Caco-2 (cell line): ENCODE data around the gene SMOC2. TPM values are rescaled to one million over a fixed set of nuclear protein-coding genes. Genes with fewer than 3 reads are reported as not detected.

Experiments used
- BruUV-seq: library from RNA; stranded (reverse); fragments of 400-500 nt; replicated peaks from 2 replicates; lab custom pipeline; 2021; lab: Mats Ljungman, UMichigan
- CTCF ChIA-PET: fragments of 300-600 bp; sonication (Branson Sonifier 250); formaldehyde crosslinking; loops from one replicate; lab custom pipeline; 2022; ENCODE audit warnings: antibody characterized with exemption; lab: Charles Lee
- POLR2A ChIA-PET: fragments of 300-600 bp; sonication (Branson Sonifier 250); formaldehyde crosslinking; loops from one replicate; lab custom pipeline; 2022; ENCODE audit warnings: antibody characterized with exemption; lab: Charles Lee
- DNase-seq, 2 experiments: peaks; one replicate each; pipeline versions ENCODE4 v3.0.0 to v3.0.0-alpha.2; 2020 to 2022
- H3K27me3 ChIP-seq: replicated peaks from 2 replicates; pipeline ENCODE4 v1.6.0; 2011; ENCODE audit warnings: low read length; ENCODE audit not compliant: control insufficient read depth, insufficient read depth
- H3K36me3 ChIP-seq: 2 replicates; pipeline ENCODE4 v1.5.1; 2011; ENCODE audit warnings: low read length; ENCODE audit not compliant: control insufficient read depth, insufficient read depth
- H3K4me1 ChIP-seq: fragments of 250-450 bp; sonication (Bioruptor Pico); 2 replicates; pipeline ENCODE4 v1.5.1; 2020; ENCODE audit warnings: mild to moderate bottlenecking
- H3K4me3 ChIP-seq: 2 replicates; pipeline ENCODE4 v1.5.1; 2011; ENCODE audit warnings: low read depth, mild to moderate bottlenecking, control low read depth, low read length
- H3K9me3 ChIP-seq: fragments of 250-450 bp; sonication (Bioruptor Pico); 2 replicates; pipeline ENCODE4 v1.5.1; 2020; ENCODE audit warnings: mild to moderate bottlenecking, moderate library complexity
- H3K27ac Mint-ChIP-seq: one replicate; pipeline ENCODE4 v1.8.0; 2022; ENCODE audit warnings: mixed read lengths; ENCODE audit not compliant: unreplicated experiment
- H3K27me3 Mint-ChIP-seq: one replicate; pipeline ENCODE4 v1.8.0; 2022; ENCODE audit warnings: mixed read lengths; ENCODE audit not compliant: insufficient read depth, unreplicated experiment
- H3K36me3 Mint-ChIP-seq: one replicate; pipeline ENCODE4 v1.8.0; 2022; ENCODE audit warnings: mild to moderate bottlenecking, mixed read lengths; ENCODE audit not compliant: insufficient read depth, unreplicated experiment
- H3K4me1 Mint-ChIP-seq: one replicate; pipeline ENCODE4 v1.8.0; 2022; ENCODE audit warnings: low read depth, mixed read lengths; ENCODE audit not compliant: unreplicated experiment
- H3K4me3 Mint-ChIP-seq: one replicate; pipeline ENCODE4 v1.8.0; 2022; ENCODE audit warnings: mild to moderate bottlenecking, moderate library complexity, mixed read lengths; ENCODE audit not compliant: unreplicated experiment
- H3K9me3 Mint-ChIP-seq: one replicate; pipeline ENCODE4 v1.8.0; 2022; ENCODE audit warnings: mixed read lengths; ENCODE audit not compliant: unreplicated experiment
- CTCF ChIP-seq, 2 experiments: fragments of 200-600 bp in 1 of 2; IDR thresholded peaks; 1 replicate in 1 of 2; 2 replicates in 1 of 2; pipeline versions ENCODE4 v1.5.1 to v1.8.0; 2011 to 2022; ENCODE audit warnings: antibody characterized with exemption in 1 of 2, control low read depth in 1 of 2, inconsistent platforms in 1 of 2, low read depth in 1 of 2, low read length in 1 of 2, mild to moderate bottlenecking in 1 of 2, moderate library complexity in 1 of 2; ENCODE audit not compliant: insufficient read depth in 1 of 2, severe bottlenecking in 1 of 2, unreplicated experiment in 1 of 2
- intact Hi-C: fragments of 100-400 bp; cut with micrococcal nuclease; formaldehyde crosslinking; loops from one replicate; pipeline ENCODE4 v1.10.0; 2022; ENCODE audit not compliant: unreplicated experiment
- total RNA-seq: library from RNA; stranded (reverse); gene quantifications from 2 replicates; pipeline ENCODE4 v1.2.3, GENCODE V29; 2022

Gene SMOC2
- total RNA-seq, 1 experiment from 2014 or later: 2.8 TPM

GRCh38 chr6:168447700-168448099, 6.7 kb downstream of the SMOC2 start:
- POLR2A ChIA-PET: no interaction called here
- no peak overlapping the region for H3K4me3 ChIP-seq
- no peak overlapping the region for H3K27ac Mint-ChIP-seq
- 0 out of 2 replicates have a peak, but pooled peaks cover under 1% of the 10 kb centered on the region for H3K4me1 ChIP-seq
- peaks cover 2% of the 10 kb centered on the region for H3K4me1 Mint-ChIP-seq
- TF ChIP-seq CTCF (IDR thresholded peaks at IDR 0.05; ENCODE audit: insufficient read depth in 1 of 2, low read depth in 1 of 2, low read length in 1 of 2, severe bottlenecking in 1 of 2, unreplicated experiment in 1 of 2): no peak
- no peaks in the 10 kb centered on the region for H3K36me3 ChIP-seq
- DNase-seq: no peak
- H3K9me3 Mint-ChIP-seq: no peaks in the 10 kb centered on the region
- CTCF ChIA-PET: no interaction called here
- H3K27me3 ChIP-seq: peaks cover 2% of the 10 kb centered on the region; the same call in 1 of the 2 replicates
- no TSS peak for BruUV-seq
- no peaks in the 10 kb centered on the region for H3K36me3 Mint-ChIP-seq
- H3K9me3 ChIP-seq: no peaks in the 10 kb centered on the region
- peaks cover 13% of the 10 kb centered on the region for H3K27me3 Mint-ChIP-seq
- H3K4me3 Mint-ChIP-seq: no peak overlapping the region
- intact Hi-C loops: no loop called here

- H3K27me3 Mint-ChIP-seq: peaks cover 12% of the 10 kb centered on the region
- H3K36me3 ChIP-seq: no peaks in the 10 kb centered on the region
- H3K27me3 ChIP-seq: peaks cover 2% of the 10 kb centered on the region; the same call in 1 of the 2 replicates
- H3K9me3 Mint-ChIP-seq: no peaks in the 10 kb centered on the region
- intact Hi-C loops: no loop called here
- POLR2A ChIA-PET: no interaction called here
- BruUV-seq: no TSS peak
- H3K36me3 Mint-ChIP-seq: no peaks in the 10 kb centered on the region
- no peaks in the 10 kb centered on the region for H3K9me3 ChIP-seq
- no peak for TF ChIP-seq CTCF (IDR thresholded peaks at IDR 0.05; ENCODE audit: insufficient read depth in 1 of 2, low read depth in 1 of 2, low read length in 1 of 2, severe bottlenecking in 1 of 2, unreplicated experiment in 1 of 2)
- CTCF ChIA-PET: no interaction called here
- H3K27ac Mint-ChIP-seq: no peak overlapping the region
- no peak for DNase-seq
- H3K4me3 Mint-ChIP-seq: no peak overlapping the region
- peaks cover 3% of the 10 kb centered on the region for H3K4me1 Mint-ChIP-seq
- H3K4me3 ChIP-seq: no peak overlapping the region
- 0 out of 2 replicates have a peak, but pooled peaks cover 4% of the 10 kb centered on the region for H3K4me1 ChIP-seq
These were observed 7.4 kb downstream of the SMOC2 start for GRCh38 chr6:168448243-168448855.

GRCh38 chr6:168450917-168451316, 9.9 kb downstream of the SMOC2 start:
- no peak for DNase-seq
- Histone ChIP-seq H3K4me3 (no peak overlapping the region), H3K4me1 (0 out of 2 replicates have a peak, but pooled peaks cover 4% of the 10 kb centered on the region), H3K36me3 (no peaks in the 10 kb centered on the region), H3K27me3 (no peaks in the 10 kb centered on the region), H3K9me3 (no peaks in the 10 kb centered on the region)
- peaks cover 6% of the 10 kb centered on the region for H3K27me3 Mint-ChIP-seq
- no peak overlapping the region for H3K4me3 Mint-ChIP-seq
- H3K9me3 Mint-ChIP-seq: no peaks in the 10 kb centered on the region
- H3K36me3 Mint-ChIP-seq: no peaks in the 10 kb centered on the region
- ChIA-PET POLR2A (no interaction called here), CTCF (no interaction called here)
- no peak for TF ChIP-seq CTCF (IDR thresholded peaks at IDR 0.05; ENCODE audit: insufficient read depth in 1 of 2, low read depth in 1 of 2, low read length in 1 of 2, severe bottlenecking in 1 of 2, unreplicated experiment in 1 of 2)
- peaks cover 11% of the 10 kb centered on the region for H3K4me1 Mint-ChIP-seq
- intact Hi-C loops: loop anchor here (1.0 to 10.0 kb wide), 3 partner anchors 154 to 433 kb away; no protein-coding TSS in a partner anchor
- H3K27ac Mint-ChIP-seq: no peak overlapping the region
- BruUV-seq: no TSS peak
